HepG2 (cell line): Measurements from ENCODE around the gene KIAA1958. TPM values are rescaled to one million over a fixed set of nuclear protein-coding genes. Genes with fewer than 3 reads are reported as not detected.
A peak's percentile ranks its signal among the peaks of the same experiment; 100 is the strongest.

ENCODE experiments used
- ATF4 ChIP-seq, 2 experiments: fragments of 450-650 bp in 1 of 2; sonication (generic) in 1 of 2; formaldehyde crosslinking; IDR thresholded peaks; 2 replicates each; pipeline versions ENCODE4 v1.5.0 to v1.8.0; 2020 to 2022; ENCODE audit warnings: mild to moderate bottlenecking in 1 of 2, missing genetic modification reagents in 1 of 2
- ETS1 ChIP-seq: sonication (generic); formaldehyde crosslinking; IDR thresholded peaks from 2 replicates; pipeline ENCODE4 v1.4.0; 2020; ENCODE audit warnings: missing genetic modification reagents
- GATAD1 ChIP-seq: IDR thresholded peaks from 2 replicates; pipeline ENCODE4 v1.6.1; 2016; ENCODE audit warnings: missing genetic modification reagents, missing compliant biosample characterization
- GLMP ChIP-seq: sonication (generic); formaldehyde crosslinking; IDR thresholded peaks from 2 replicates; pipeline ENCODE4 v1.9.0; 2021; ENCODE audit warnings: missing genetic modification reagents, mild to moderate bottlenecking, borderline replicate concordance
- GTF3A ChIP-seq: sonication (generic); formaldehyde crosslinking; conservative IDR thresholded peaks from 2 replicates; pipeline ENCODE4 v1.4.0; 2020; ENCODE audit warnings: mild to moderate bottlenecking, missing genetic modification reagents
- MYNN ChIP-seq: sonication (generic); formaldehyde crosslinking; IDR thresholded peaks from 2 replicates; pipeline ENCODE4 v1.4.0; 2020; ENCODE audit warnings: mild to moderate bottlenecking, low read depth, missing genetic modification reagents
- POLR2AphosphoS2 ChIP-seq: IDR thresholded peaks from 2 replicates; pipeline ENCODE4 v1.6.1; 2011; ENCODE audit warnings: low read depth, low read length, improper control_type of control experiment
- SAFB2 ChIP-seq: sonication (generic); formaldehyde crosslinking; IDR thresholded peaks from 2 replicates; pipeline ENCODE4 v1.5.1; 2020; ENCODE audit warnings: missing genetic modification reagents, low read depth, mild to moderate bottlenecking, borderline replicate concordance
- SMAD3 ChIP-seq: sonication (generic); formaldehyde crosslinking; IDR thresholded peaks from 2 replicates; pipeline ENCODE4 v1.4.0; 2020; ENCODE audit warnings: missing genetic modification reagents
- TGIF2 ChIP-seq: IDR thresholded peaks from 2 replicates; pipeline ENCODE4 v1.6.1; 2016; ENCODE audit warnings: control low read depth, missing compliant biosample characterization
- TOE1 ChIP-seq: sonication (generic); formaldehyde crosslinking; IDR thresholded peaks from 2 replicates; pipeline ENCODE4 v1.4.0; 2020; ENCODE audit warnings: mild to moderate bottlenecking, missing genetic modification reagents
- ZBTB44 ChIP-seq: sonication (generic); formaldehyde crosslinking; IDR thresholded peaks from 2 replicates; pipeline ENCODE4 v1.4.0; 2020; ENCODE audit warnings: missing genetic modification reagents
- ZBTB7B ChIP-seq: sonication (generic); formaldehyde crosslinking; IDR thresholded peaks from 2 replicates; pipeline ENCODE4 v1.4.0; 2020; ENCODE audit warnings: missing genetic modification reagents
- ZFY ChIP-seq: sonication (generic); formaldehyde crosslinking; IDR thresholded peaks from 2 replicates; pipeline ENCODE4 v1.4.0; 2020; ENCODE audit warnings: missing genetic modification reagents
- ZFYVE20 ChIP-seq: sonication (generic); formaldehyde crosslinking; IDR thresholded peaks from 2 replicates; pipeline ENCODE4 v1.8.0; 2023; ENCODE audit warnings: low read depth, mild to moderate bottlenecking, moderate library complexity, missing genetic modification reagents, borderline replicate concordance
- ZNF205 ChIP-seq: IDR thresholded peaks from 2 replicates; pipeline ENCODE4 v1.6.1; 2018; ENCODE audit warnings: missing biosample characterization, missing genetic modification reagents
- ZNF362 ChIP-seq: sonication (generic); formaldehyde crosslinking; IDR thresholded peaks from 2 replicates; pipeline ENCODE4 v1.4.0; 2020; ENCODE audit warnings: missing genetic modification reagents, mild to moderate bottlenecking, borderline replicate concordance
- polyA plus RNA-seq, 8 experiments: library from polyadenylated mRNA; depleted of rRNA in 3 of 8; stranded (reverse) in 7 of 8; unstranded in 1 of 8; fragments of >200 nt; fragmentation: Illumina TruSeq in 4 of 8; extraction: Trizol in 4 of 8; gene quantifications; 2 replicates each; pipeline versions ENCODE4 v1.2.1 to v1.2.3, GENCODE V29; 2011 to 2016; ENCODE audit warnings: low read depth in 4 of 8, missing spikeins in 1 of 8, mixed read lengths in 1 of 8; ENCODE audit not compliant: insufficient read depth in 1 of 8
- total RNA-seq, 5 experiments: library from RNA; depleted of rRNA; stranded (reverse); fragments of >200 nt; fragmentation: Illumina TruSeq; extraction: Trizol; gene quantifications; 2 replicates each; pipeline ENCODE4 v1.2.3, GENCODE V29; 2016; ENCODE audit warnings: low read depth in 1 of 5
- TF ChIP-seq, protein P1 (sequence below): sonication (generic); formaldehyde crosslinking; IDR thresholded peaks from 2 replicates; pipeline ENCODE4 v1.4.0; 2020; ENCODE audit warnings: missing genetic modification reagents

Gene KIAA1958
- total and polyA plus RNA-seq, 2 of the 13 experiments (the other 11 are each of a cell fraction or from before 2014, with no cell fraction given), result 8.5 to 10.3 TPM

GRCh38 chr9:112486221-112487007 is at the start of gene KIAA1958 (continued):
- 0 out of 2 replicates have a peak, but pooled peaks have one; percentile 68 for TF ChIP-seq MYNN
- peak; percentile 42; the same call in 1 of the 2 replicates for TF ChIP-seq ETS1 (CRISPR knock-in tag)
- peak; percentile 89 for TF ChIP-seq ZFY
- TF ChIP-seq ATF4 (CRISPR knock-in tag; IDR thresholded peaks at IDR 0.05), result no peak; a peak in 1 of 4 replicates
- TF ChIP-seq GLMP (CRISPR knock-in tag), result no peak
- peak; percentile 81; the same call in 1 of the 2 replicates for TF ChIP-seq ZFYVE20 (CRISPR knock-in tag)
- no peak for TF ChIP-seq POLR2AphosphoS2
- no peak for TF ChIP-seq ZNF205 (CRISPR knock-in tag)
- peak; percentile 27; the same call in 1 of the 2 replicates for TF ChIP-seq TGIF2 (CRISPR knock-in tag)
- TF ChIP-seq GTF3A (CRISPR knock-in tag), result no peak
- peak; percentile 82 for TF ChIP-seq GATAD1
- TF ChIP-seq, protein P1, sequence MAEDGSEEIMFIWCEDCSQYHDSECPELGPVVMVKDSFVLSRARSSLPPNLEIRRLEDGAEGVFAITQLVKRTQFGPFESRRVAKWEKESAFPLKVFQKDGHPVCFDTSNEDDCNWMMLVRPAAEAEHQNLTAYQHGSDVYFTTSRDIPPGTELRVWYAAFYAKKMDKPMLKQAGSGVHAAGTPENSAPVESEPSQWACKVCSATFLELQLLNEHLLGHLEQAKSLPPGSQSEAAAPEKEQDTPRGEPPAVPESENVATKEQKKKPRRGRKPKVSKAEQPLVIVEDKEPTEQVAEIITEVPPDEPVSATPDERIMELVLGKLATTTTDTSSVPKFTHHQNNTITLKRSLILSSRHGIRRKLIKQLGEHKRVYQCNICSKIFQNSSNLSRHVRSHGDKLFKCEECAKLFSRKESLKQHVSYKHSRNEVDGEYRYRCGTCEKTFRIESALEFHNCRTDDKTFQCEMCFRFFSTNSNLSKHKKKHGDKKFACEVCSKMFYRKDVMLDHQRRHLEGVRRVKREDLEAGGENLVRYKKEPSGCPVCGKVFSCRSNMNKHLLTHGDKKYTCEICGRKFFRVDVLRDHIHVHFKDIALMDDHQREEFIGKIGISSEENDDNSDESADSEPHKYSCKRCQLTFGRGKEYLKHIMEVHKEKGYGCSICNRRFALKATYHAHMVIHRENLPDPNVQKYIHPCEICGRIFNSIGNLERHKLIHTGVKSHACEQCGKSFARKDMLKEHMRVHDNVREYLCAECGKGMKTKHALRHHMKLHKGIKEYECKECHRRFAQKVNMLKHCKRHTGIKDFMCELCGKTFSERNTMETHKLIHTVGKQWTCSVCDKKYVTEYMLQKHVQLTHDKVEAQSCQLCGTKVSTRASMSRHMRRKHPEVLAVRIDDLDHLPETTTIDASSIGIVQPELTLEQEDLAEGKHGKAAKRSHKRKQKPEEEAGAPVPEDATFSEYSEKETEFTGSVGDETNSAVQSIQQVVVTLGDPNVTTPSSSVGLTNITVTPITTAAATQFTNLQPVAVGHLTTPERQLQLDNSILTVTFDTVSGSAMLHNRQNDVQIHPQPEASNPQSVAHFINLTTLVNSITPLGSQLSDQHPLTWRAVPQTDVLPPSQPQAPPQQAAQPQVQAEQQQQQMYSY (CRISPR knock-in tag), result no peak
- TF ChIP-seq ZBTB7B (CRISPR knock-in tag), result peak; percentile 56; the same call in 1 of the 2 replicates
- peak; percentile 66; the same call in 1 of the 2 replicates for TF ChIP-seq SAFB2 (CRISPR knock-in tag)
- TF ChIP-seq TOE1 (CRISPR knock-in tag), result no peak
- peak; percentile 61; the same call in 1 of the 2 replicates for TF ChIP-seq ZNF362 (CRISPR knock-in tag)
- TF ChIP-seq ZBTB44 (CRISPR knock-in tag), result peak; percentile 80; the same call in 1 of the 2 replicates
- peak; percentile 51; the same call in 1 of the 2 replicates for TF ChIP-seq SMAD3
